ENCODE measurements around the gene MMP11. TPM values are rescaled to one million over a fixed set of nuclear protein-coding genes. Genes with fewer than 3 reads are reported as not detected.

Gene MMP11
- total and polyA plus RNA-seq, 2 of the 13 experiments (the other 11 are each of a cell fraction or from before 2014, with no cell fraction given) = 8.9 to 28.6 TPM

- no peak for TF ChIP-seq ZNF547 (CRISPR knock-in tag; IDR thresholded peaks at IDR 0.05)
- TF ChIP-seq SNAPC2 (CRISPR knock-in tag; IDR thresholded peaks at IDR 0.05) = peak; percentile 69; the same call in 1 of the 2 replicates
- 0 out of 2 replicates have a peak, but pooled peaks have one; percentile 28 for TF ChIP-seq GTF2F1 (IDR thresholded peaks at IDR 0.05; ENCODE audit: low read length)
- TF ChIP-seq E2F1 (CRISPR knock-in tag; IDR thresholded peaks at IDR 0.05) = no peak
- TF ChIP-seq HMGXB3 (CRISPR knock-in tag; IDR thresholded peaks at IDR 0.05; ENCODE audit: borderline replicate concordance) = peak; percentile 71; the same call in 1 of the 2 replicates
- peak; percentile 70; the same call in 1 of the 2 replicates for TF ChIP-seq ZNF101 (CRISPR knock-in tag; IDR thresholded peaks at IDR 0.05; ENCODE audit: borderline replicate concordance, low read depth)
- no peak for TF ChIP-seq ZNF563 (CRISPR knock-in tag; IDR thresholded peaks at IDR 0.05)
- no peak for TF ChIP-seq ZNF562 (CRISPR knock-in tag; IDR thresholded peaks at IDR 0.05; ENCODE audit: borderline replicate concordance)
- TF ChIP-seq SUZ12 (IDR thresholded peaks at IDR 0.05; ENCODE audit: low read depth, low read length) = no peak
- TF ChIP-seq, protein P1, sequence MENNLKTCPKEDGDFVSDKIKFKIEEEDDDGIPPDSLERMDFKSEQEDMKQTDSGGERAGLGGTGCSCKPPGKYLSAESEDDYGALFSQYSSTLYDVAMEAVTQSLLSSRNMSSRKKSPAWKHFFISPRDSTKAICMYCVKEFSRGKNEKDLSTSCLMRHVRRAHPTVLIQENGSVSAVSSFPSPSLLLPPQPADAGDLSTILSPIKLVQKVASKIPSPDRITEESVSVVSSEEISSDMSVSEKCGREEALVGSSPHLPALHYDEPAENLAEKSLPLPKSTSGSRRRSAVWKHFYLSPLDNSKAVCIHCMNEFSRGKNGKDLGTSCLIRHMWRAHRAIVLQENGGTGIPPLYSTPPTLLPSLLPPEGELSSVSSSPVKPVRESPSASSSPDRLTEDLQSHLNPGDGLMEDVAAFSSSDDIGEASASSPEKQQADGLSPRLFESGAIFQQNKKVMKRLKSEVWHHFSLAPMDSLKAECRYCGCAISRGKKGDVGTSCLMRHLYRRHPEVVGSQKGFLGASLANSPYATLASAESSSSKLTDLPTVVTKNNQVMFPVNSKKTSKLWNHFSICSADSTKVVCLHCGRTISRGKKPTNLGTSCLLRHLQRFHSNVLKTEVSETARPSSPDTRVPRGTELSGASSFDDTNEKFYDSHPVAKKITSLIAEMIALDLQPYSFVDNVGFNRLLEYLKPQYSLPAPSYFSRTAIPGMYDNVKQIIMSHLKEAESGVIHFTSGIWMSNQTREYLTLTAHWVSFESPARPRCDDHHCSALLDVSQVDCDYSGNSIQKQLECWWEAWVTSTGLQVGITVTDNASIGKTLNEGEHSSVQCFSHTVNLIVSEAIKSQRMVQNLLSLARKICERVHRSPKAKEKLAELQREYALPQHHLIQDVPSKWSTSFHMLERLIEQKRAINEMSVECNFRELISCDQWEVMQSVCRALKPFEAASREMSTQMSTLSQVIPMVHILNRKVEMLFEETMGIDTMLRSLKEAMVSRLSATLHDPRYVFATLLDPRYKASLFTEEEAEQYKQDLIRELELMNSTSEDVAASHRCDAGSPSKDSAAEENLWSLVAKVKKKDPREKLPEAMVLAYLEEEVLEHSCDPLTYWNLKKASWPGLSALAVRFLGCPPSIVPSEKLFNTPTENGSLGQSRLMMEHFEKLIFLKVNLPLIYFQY (CRISPR knock-in tag; IDR thresholded peaks at IDR 0.05; ENCODE audit: borderline replicate concordance) = no peak
- 0 out of 2 replicates have a peak, but pooled peaks have one; percentile 58 for TF ChIP-seq NFKBIZ (CRISPR knock-in tag; IDR thresholded peaks at IDR 0.05)
- TF ChIP-seq ZZZ3 (CRISPR knock-in tag; IDR thresholded peaks at IDR 0.05; ENCODE audit: borderline replicate concordance) = no peak
- peak; percentile 79 for TF ChIP-seq GFI1 (CRISPR knock-in tag; IDR thresholded peaks at IDR 0.05; ENCODE audit: borderline replicate concordance)
- no peak for TF ChIP-seq TAF15 (IDR thresholded peaks at IDR 0.05; ENCODE audit: low read depth, low read length, poor library complexity, severe bottlenecking)
- no peak; the same call in 1 of the 2 replicates for TF ChIP-seq ZNF441 (CRISPR knock-in tag; IDR thresholded peaks at IDR 0.05; ENCODE audit: borderline replicate concordance)
- TF ChIP-seq SP2 (CRISPR knock-in tag; IDR thresholded peaks at IDR 0.05) = no peak
- TF ChIP-seq SMAD1 (CRISPR knock-in tag; IDR thresholded peaks at IDR 0.05; ENCODE audit: borderline replicate concordance, low read depth) = no peak
- peak; percentile 33; the same call in 1 of the 2 replicates for TF ChIP-seq ZNF143 (CRISPR knock-in tag; IDR thresholded peaks at IDR 0.05)
- TF ChIP-seq RORA (CRISPR knock-in tag; IDR thresholded peaks at IDR 0.05) = no peak
- TF ChIP-seq ZNF841 (CRISPR knock-in tag; IDR thresholded peaks at IDR 0.05; ENCODE audit: borderline replicate concordance) = no peak
Observed at GRCh38 chr22:23774114-23774921, 1.7 kb downstream of the MMP11 start (continued).
